Brain microvascular endothelial cell (primary cell): ENCODE results near the gene PDCD4.

Experiments
- DNase-seq: peaks from one replicate; pipeline ENCODE4 v3.0.0-alpha.2; 2020
- H3K27ac ChIP-seq: fragments of 250-450 bp; sonication (Bioruptor Pico); 2 replicates; pipeline ENCODE4 v1.5.1; 2020; ENCODE audit warnings: mild to moderate bottlenecking, moderate library complexity
- H3K27me3 ChIP-seq: fragments of 250-450 bp; sonication (Bioruptor Pico); replicated peaks from 2 replicates; pipeline ENCODE4 v1.5.1; 2020; ENCODE audit warnings: mild to moderate bottlenecking
- H3K36me3 ChIP-seq: fragments of 250-450 bp; sonication (Bioruptor Pico); replicated peaks from 2 replicates; pipeline ENCODE4 v1.5.1; 2020; ENCODE audit warnings: mild to moderate bottlenecking
- H3K4me3 ChIP-seq: 2 replicates; pipeline ENCODE4 v1.5.1; 2011; ENCODE audit warnings: low read depth, mild to moderate bottlenecking, control low read depth, low read length, moderate library complexity
- CTCF ChIP-seq: IDR thresholded peaks from 2 replicates; pipeline ENCODE4 v1.5.1; 2011; ENCODE audit warnings: low read depth, mild to moderate bottlenecking, moderate library complexity, low read length, control low read depth, inconsistent platforms; ENCODE audit errors: missing control alignments
- in situ Hi-C: cut with HindIII; loops from 2 replicates; pipeline ENCODE4 v1.10.0; 2017; ENCODE audit warnings: low sequenced_read_pairs, low pct_ligation_motif_present

Gene PDCD4

GRCh38 chr10:110901954-110902819 is 30.5 kb downstream of the PDCD4 start:
- no peak for TF ChIP-seq CTCF
- peaks cover 8% of the 10 kb centered on the region for H3K36me3 ChIP-seq
- H3K4me3 ChIP-seq: no peak overlapping the region
- H3K27ac ChIP-seq: no peak overlapping the region
- in situ Hi-C loops: no loop called here
- H3K27me3 ChIP-seq: no peaks in the 10 kb centered on the region
- peak; percentile 35 for DNase-seq

- Histone ChIP-seq H3K36me3 (peaks cover 8% of the 10 kb centered on the region), H3K27me3 (no peaks in the 10 kb centered on the region), H3K27ac (no peak overlapping the region), H3K4me3 (no peak overlapping the region)
- TF ChIP-seq CTCF: no peak
- in situ Hi-C loops: no loop called here
- no peak for DNase-seq
These were observed 31.9 kb downstream of the PDCD4 start for GRCh38 chr10:110903280-110904278.

GRCh38 chr10:110910138-110910537 is 38.4 kb downstream of the PDCD4 start:
- H3K4me3 ChIP-seq: no peak overlapping the region
- H3K27ac ChIP-seq: no peak overlapping the region
- no peaks in the 10 kb centered on the region for H3K27me3 ChIP-seq
- no peak for TF ChIP-seq CTCF
- DNase-seq: no peak
- in situ Hi-C loops: no loop called here
- H3K36me3 ChIP-seq: no peaks in the 10 kb centered on the region

GRCh38 chr10:110912374-110912773 is 40.6 kb downstream of the PDCD4 start:
- Histone ChIP-seq H3K4me3 (no peak overlapping the region), H3K27me3 (no peaks in the 10 kb centered on the region), H3K27ac (peak overlapping the region; percentile 32), H3K36me3 (no peaks in the 10 kb centered on the region)
- TF ChIP-seq CTCF: no peak
- DNase-seq: peak; percentile 31
- in situ Hi-C loops: no loop called here

GRCh38 chr10:110914431-110914830 is 42.7 kb downstream of the PDCD4 start:
- no peaks in the 10 kb centered on the region for H3K27me3 ChIP-seq
- no peak for DNase-seq
- in situ Hi-C loops: no loop called here
- TF ChIP-seq CTCF: no peak
- no peak overlapping the region for H3K27ac ChIP-seq
- H3K4me3 ChIP-seq: no peak overlapping the region
- H3K36me3 ChIP-seq: no peaks in the 10 kb centered on the region
